HT1080 (cell line): ENCODE results near the gene TANGO2. TPM values are rescaled to one million over a fixed set of nuclear protein-coding genes. Genes with fewer than 3 reads are reported as not detected.

Experiments used
- DNase-seq: peaks from one replicate; pipeline ENCODE4 v3.0.0-alpha.2; 2015; ENCODE audit warnings: low read depth
- total RNA-seq: library from RNA; depleted of rRNA; stranded (reverse); fragments of >200 nt; shearing (Covaris generic); gene quantifications from 2 replicates; pipeline ENCODE4 v1.2.3, GENCODE V29; 2014

Gene TANGO2
- total RNA-seq, 1 experiment from 2014 or later = 18.8 TPM

- DNase-seq = no peak
Observed at GRCh38 chr22:20024650-20025397, 3.9 kb downstream of the TANGO2 start.

- no peak for DNase-seq
Observed at GRCh38 chr22:20025401-20026203, 4.7 kb downstream of the TANGO2 start.

DNA sequence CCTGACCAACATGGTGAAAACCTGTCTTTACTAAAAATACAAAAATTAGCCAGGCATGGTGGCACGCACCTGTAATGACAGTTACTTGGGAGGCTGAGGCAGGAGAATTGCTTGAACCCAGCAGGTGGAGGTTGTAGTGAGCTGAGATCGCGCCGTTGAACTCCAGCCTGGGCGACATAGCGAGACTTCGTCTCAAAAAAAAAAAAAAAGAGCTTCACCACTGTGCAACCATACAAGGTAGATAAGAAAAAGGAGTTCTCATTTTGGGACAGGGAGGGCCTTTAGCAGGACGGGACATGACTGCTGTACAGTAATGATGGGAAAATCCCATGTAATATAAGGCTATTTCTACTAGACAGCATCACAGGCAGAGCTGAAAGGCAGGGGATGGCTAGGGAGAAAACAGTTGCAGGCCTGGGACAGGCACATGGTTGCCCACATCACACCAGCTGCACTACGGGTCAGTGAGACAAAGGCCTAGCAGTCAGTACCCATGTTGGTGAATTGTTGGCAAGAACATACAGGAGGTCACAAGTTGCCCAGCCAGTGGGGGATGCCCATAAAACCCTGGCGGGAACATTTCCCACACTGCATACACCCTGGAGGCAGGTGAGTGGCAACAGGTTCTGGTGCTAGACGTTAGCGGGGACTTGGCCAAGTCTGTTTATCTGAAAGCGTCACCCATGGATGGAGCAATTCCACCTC is 5.4 kb downstream of the TANGO2 start:
- DNase-seq = no peak

GRCh38 chr22:20026996-20027601 is 6.2 kb downstream of the TANGO2 start:
- DNase-seq = no peak

DNA sequence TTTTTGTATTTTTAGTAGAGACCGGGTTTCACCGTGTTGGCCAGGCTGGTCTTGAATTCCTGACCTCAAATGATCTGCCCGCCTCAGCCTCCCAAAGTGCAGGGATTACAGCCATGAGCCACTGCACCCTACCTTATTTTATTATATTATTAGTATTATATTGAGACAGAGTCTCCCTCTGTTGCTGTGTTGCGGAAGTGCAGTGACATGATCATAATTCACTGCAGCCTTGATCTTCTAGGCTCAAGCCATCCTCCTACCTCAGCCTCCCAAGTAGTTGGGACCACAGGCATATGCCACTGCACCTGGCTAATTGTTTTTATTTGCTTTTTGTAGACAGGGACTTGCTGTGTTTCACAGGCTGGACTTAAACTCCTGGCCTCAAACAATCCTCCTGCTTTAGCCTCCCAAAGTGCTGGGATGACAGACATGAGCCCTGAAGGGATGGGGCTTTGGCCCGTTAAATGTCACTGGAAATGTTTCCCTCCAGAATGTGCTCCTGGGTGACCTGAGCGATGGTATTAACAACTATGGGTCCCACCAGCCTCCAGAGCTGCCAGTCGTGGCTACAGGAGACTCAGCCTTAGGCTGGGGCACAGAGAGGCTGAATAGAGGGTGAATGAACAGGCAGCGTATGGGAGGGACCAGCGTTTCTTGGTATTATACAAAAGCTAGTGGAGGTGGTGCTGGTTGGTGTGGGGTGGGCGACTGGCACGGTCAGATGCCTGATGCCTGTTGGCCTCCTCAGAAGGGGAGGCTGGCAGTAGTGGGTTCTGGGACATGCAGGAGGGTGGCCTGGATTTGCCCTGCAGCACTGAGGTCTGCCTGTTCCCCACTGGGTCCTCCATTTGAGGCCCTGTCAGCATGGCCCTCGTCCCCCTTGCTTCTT is 7.3 kb downstream of the TANGO2 start:
- DNase-seq = no peak

GRCh38 chr22:20028855-20029549 is 8.1 kb downstream of the TANGO2 start:
- DNase-seq = no peak

DNA sequence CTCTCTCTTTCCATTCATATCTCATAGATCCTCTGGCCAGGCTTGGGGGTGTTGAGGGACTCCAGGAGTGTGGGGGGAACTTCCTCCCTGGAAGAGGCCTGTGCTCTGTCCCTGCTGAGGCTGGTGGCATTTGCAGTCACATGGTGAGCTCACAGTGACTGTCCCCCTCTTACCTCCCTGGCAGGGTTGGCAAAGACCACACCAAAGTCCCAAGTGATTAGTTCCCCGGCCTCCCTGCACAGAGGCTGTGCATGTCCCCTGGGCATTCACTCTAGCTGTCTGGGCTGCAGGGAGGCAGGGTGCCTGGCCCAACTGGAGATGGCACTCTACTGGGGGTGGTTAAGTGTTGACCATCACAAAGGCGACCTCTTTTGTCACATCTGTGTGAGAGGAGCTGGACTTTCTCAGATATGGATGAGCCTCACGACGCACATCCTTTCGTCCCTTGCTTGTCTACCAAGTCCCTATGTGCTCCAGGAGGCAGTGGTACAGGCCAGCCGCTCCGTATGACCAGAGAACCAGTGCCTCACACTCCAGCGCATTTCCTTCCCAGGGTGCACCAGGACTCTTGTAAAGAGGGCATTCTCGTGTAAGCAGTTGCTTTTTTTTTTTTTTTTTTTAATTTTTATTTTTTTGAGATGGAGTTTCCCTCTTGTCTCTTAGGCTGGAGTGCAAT is 8.8 kb downstream of the TANGO2 start:
- no peak for DNase-seq

GRCh38 chr22:20031732-20032406 is 11.0 kb downstream of the TANGO2 start:
- no peak for DNase-seq

DNA sequence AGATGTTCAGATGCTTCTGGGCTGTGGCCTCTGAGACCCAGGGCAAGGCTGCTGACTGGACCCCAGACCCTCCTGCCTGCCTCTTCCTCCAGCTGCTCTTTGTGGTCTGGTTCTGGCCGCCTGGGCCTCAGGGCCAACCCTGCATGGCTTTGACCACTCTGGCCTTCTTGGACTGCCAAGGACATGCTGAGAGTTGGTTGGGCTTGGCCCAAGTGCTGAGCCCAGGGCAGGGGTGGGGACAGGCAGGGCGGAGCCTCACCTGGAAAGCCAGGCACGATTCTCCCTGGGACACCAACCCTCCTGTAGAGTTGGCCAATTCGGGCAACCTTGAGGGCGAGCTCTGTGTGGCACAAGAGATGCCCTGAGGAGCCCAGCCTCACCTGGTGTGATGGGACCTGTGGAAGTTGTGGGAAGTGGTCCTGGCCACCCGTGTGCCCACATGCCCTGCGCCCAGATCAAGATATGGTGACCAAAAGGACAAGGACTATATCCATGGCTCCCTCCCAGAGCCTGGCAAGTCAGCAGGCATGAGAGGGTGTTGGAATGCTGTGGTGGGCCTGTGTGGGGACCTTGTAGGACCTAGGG is 11.6 kb downstream of the TANGO2 start:
- DNase-seq = no peak

DNA sequence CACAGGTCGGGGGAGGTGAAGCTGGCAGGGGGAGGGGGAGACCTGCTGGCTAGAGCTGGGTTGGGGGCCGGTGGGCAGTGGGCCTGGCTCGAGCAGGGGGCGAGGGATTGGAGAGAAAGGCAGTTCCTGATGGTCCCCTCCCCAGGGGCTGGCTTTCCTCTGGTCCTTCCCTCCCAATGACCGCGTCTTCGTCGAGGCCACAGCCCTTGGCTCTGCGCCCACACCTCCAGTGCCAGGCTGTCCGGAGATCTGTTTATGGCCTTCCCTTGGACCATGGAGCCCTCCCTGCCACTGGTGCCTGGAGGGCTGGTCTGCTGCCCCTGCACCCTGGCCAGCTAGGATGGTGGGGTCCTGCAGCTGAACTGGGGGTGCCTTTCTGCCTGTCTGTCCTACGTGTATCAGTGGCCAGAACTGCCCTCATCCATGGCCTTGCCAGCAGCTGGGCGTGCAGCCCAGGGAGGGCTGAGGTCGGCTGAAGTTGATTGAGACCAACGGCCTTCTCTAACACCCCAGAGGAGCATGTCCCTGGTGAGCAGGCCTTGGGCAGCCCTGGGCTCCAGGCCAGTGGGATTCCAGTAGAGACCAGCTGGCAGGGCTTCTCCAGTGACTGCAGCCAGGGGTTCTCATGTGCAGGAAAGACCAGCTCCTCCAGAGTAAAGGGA is 12.3 kb downstream of the TANGO2 start:
- DNase-seq = no peak

DNA sequence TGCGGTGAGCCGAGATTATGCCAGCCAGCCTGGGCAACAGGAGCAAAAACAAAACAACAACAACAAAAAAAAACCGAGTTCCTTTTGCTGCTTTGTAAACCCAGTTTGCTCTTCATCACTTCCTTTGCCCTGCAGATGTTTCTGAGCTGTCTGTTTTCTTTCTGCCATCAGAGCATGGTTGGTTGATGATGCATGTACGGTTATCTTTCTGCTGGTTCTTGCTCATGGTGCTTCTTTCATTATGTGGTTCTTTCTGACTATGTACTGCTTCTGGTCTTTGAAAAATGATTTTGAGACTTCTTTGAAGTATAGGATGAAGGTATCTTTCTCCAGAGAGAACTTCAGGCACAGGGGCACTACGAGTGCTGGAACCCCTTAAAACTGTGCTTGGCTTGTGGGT is 13.2 kb downstream of the TANGO2 start:
- no peak for DNase-seq

DNA sequence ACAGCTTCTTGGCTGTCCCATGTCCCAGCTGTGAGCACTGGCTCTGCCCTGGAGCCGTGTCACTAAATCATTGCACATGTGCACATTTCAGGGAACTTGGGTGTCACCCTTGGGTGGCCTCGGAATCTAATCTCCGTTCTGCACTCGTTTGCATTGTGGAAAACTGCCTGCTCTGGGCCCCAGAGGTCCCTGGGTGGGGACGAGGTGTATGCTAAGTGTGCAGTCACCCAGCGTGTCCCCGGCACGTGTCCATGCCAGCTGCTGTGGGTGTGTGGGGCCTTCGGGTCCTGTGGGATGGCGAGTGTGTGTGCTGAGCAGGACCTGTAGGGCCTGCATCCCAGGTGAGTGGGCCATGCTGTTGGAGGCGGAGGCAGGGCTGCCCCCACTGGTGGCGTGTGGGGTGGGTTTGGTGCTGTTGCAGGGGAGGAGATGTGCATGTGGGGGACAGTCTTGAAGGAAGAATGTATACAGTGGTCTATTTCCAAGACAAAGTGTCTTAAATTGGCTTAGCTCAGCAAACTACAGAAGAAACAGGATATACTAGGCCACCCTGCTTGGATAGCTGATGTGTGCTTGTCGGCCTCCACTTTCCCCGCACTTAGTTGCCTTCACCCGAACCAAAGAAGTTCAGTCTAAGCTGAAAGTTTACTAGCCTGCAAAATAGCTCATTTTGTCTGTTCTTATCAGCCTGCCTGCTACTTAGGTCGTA is 14.6 kb downstream of the TANGO2 start:
- DNase-seq = no peak

DNA sequence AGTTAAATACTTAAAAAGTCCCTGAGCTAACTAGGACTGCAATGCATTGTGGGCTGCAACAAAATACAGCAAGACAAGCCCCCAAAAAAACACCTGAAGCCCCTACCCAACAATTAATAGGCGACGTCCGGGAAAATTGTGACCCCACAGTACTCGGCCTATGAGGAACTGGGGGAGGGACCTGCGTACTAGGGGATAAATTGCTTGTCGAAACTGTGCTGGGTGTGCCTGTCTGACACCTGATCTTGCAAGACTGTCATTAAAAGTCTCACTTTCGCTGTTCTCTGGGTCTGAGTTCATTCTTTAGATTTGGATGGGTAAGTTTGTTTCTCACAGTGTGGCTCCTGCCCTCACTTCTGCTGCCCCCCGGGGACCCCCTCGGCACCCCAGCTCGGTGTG is 15.2 kb downstream of the TANGO2 start:
- DNase-seq = no peak

DNA sequence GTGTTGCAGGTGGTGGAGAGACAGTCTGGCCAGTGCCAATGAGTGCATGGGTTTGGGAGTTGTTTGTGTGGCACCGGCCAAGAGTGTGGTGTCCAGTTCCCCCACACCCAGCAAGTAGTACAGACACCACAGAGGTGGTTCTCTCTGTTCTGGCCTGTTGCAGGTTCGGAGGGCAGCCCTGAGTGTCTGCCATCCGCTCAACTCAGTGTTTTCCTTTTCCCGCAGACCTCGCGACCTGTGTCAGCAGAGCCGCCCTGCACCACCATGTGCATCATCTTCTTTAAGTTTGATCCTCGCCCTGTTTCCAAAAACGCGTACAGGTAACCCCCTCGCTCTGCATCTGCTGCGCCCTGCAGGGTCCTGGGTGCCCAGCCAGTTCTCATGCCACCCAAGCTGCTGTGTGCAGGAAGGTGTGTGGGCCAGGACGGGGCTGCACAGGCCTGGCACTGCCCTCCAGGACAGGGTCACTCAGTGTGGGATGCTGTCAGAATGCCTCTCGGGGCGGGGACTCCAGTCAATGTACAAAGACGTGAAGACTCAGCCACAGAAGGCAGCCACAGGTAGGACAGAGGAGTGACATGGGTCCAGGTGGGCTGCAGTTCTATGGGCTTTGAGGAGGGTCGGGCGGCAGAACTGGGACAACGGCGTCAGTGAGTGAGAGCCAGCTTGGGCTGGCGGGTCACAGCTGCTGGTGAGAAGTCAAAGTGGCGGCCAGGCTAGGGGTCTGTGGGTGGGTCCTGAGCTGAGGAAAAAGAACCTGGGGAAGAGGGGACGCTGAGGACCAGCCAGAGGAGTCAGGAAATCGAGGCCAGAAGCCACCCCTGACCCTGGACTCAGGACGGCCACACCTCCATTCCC is 15.9 kb downstream of the TANGO2 start:
- no peak for DNase-seq

DNA sequence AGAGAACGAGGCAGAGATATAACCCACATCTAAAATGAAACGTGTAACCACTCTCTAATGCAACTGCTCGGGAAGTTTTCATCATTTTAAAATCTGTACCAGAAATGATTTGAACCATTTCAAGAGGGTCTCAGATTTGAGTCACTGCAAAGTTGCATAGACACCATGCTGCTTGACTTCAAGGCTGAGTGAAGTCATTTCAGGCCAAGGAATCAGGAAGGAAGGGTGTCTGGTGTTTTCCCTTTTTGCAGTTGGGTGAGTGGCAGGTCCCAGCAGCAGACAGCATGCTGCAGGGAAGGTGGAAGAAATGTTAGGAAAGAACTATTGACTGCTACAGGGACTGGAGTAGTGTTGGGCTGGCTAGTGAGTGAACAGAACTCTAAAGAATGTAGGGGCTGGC is 16.5 kb downstream of the TANGO2 start:
- DNase-seq = no peak

DNA sequence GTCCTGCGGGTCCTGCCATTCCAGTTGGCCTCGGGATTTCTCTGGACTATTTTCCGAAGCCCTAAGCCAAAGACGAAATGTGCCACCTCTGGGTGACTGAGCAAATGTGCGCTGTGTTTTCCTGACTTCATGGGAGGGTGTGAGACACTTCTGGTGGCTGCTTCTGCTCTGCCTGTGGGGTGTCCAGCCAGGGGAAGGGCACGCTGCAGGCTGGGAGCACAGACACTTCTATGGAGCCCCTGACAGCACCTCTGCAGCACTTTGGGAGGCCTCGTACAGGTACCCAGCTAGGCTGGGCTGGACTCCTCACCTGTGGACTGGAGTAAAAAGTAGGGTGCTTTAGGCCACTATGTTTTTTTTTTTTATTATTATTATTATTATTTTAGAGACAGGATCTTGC is 17.7 kb downstream of the TANGO2 start:
- no peak for DNase-seq
